ENCODE measurements around the gene HTT-AS. TPM values are rescaled to one million over a fixed set of nuclear protein-coding genes. Genes with fewer than 3 reads are reported as not detected.

Gene HTT-AS
- total and polyA plus RNA-seq, 4 experiments from 2014 or later, result not detected

GRCh38 chr4:3017504-3017903 is 56.8 kb downstream of the HTT-AS start:
- Histone ChIP-seq H3K9me3 (ENCODE audit: control insufficient read depth in 1 of 2, low read length in 2 of 2) (no peaks in the 10 kb centered on the region), H3K4me3 (ENCODE audit: low read length in 2 of 2) (no peak overlapping the region), H3K36me3 (ENCODE audit: insufficient read depth, low read length) (no peaks in the 10 kb centered on the region), H3K27ac (ENCODE audit: low read depth, low read length) (no peak overlapping the region), H3K27me3 (ENCODE audit: insufficient read depth, low read length) (no peaks in the 10 kb centered on the region), H3K4me1 (ENCODE audit: insufficient read depth, low read length) (peaks cover 11% of the 10 kb centered on the region)
- Mint-ChIP-seq H3K4me3 (no peak overlapping the region), H3K9me3 (peaks cover 0 to 3% (median 0%) of the 10 kb centered on the region in 8 donors), H3K27ac (no peak overlapping the region), H3K27me3 (peaks cover 9 to 13% of the 10 kb centered on the region in 2 donors), H3K36me3 (no peaks in the 10 kb centered on the region), H3K4me1 (peaks cover 2 to 14% (median 4%) of the 10 kb centered on the region in 4 donors)
- CTCF ChIA-PET (ENCODE audit: partially characterized antibody), result no interaction called here
- intact Hi-C loops (cut with micrococcal nuclease), result no loop called here
- no peak for DNase-seq
- POLR2A ChIA-PET (ENCODE audit: partially characterized antibody), result interaction anchor here (0.6 kb wide), 1 partner anchor 523 kb away, joined by 3 read pairs; no protein-coding TSS in a partner anchor

- Mint-ChIP-seq H3K4me1 (peaks cover 2 to 14% (median 4%) of the 10 kb centered on the region in 4 donors), H3K36me3 (no peaks in the 10 kb centered on the region), H3K9me3 (no peaks in the 10 kb centered on the region), H3K27ac (peak overlapping the region in 1 of 7 donors; percentile 83), H3K27me3 (peaks cover 9 to 13% of the 10 kb centered on the region in 2 donors), H3K4me3 (no peak overlapping the region)
- Histone ChIP-seq H3K36me3 (ENCODE audit: insufficient read depth, low read length) (no peaks in the 10 kb centered on the region), H3K4me1 (ENCODE audit: insufficient read depth, low read length) (peaks cover 11% of the 10 kb centered on the region), H3K9me3 (ENCODE audit: control insufficient read depth in 1 of 2, low read length in 2 of 2) (no peaks in the 10 kb centered on the region), H3K4me3 (ENCODE audit: low read length in 2 of 2) (no peak overlapping the region), H3K27me3 (ENCODE audit: insufficient read depth, low read length) (no peaks in the 10 kb centered on the region), H3K27ac (ENCODE audit: low read depth, low read length) (no peak overlapping the region)
- no peak for DNase-seq
- intact Hi-C loops (cut with micrococcal nuclease), result no loop called here
- ChIA-PET CTCF (ENCODE audit: partially characterized antibody) (interaction anchor here (0.8 kb wide), 1 partner anchor 231 kb away, joined by 3 read pairs; no protein-coding TSS in a partner anchor), POLR2A (ENCODE audit: partially characterized antibody) (interaction anchor here (0.6 kb wide), 1 partner anchor 523 kb away, joined by 3 read pairs; no protein-coding TSS in a partner anchor)
These were observed 57.4 kb downstream of the HTT-AS start for GRCh38 chr4:3016961-3017360.

GRCh38 chr4:3013839-3014350 is 60.4 kb downstream of the HTT-AS start:
- no peak overlapping the region for H3K4me3 Mint-ChIP-seq
- intact Hi-C loops (cut with micrococcal nuclease), result no loop called here
- no peak overlapping the region for H3K27ac ChIP-seq (ENCODE audit: low read depth, low read length)
- H3K9me3 ChIP-seq (ENCODE audit: control insufficient read depth in 1 of 2, low read length in 2 of 2), result no peaks in the 10 kb centered on the region
- peaks cover 7 to 26% of the 10 kb centered on the region in 2 donors for H3K27me3 Mint-ChIP-seq
- no peaks in the 10 kb centered on the region for H3K36me3 Mint-ChIP-seq
- ChIA-PET CTCF (ENCODE audit: partially characterized antibody) (interaction anchor here (1.1 kb wide), 1 partner anchor 36 kb away, joined by 5 read pairs; no protein-coding TSS in a partner anchor), POLR2A (ENCODE audit: partially characterized antibody) (no interaction called here)
- H3K4me1 Mint-ChIP-seq, result no peaks in the 10 kb centered on the region
- H3K27me3 ChIP-seq (ENCODE audit: insufficient read depth, low read length), result no peaks in the 10 kb centered on the region
- DNase-seq, result no peak
- H3K4me3 ChIP-seq (ENCODE audit: low read length in 2 of 2), result no peak overlapping the region
- no peaks in the 10 kb centered on the region for H3K4me1 ChIP-seq (ENCODE audit: insufficient read depth, low read length)
- no peak overlapping the region for H3K27ac Mint-ChIP-seq
- no peaks in the 10 kb centered on the region for H3K36me3 ChIP-seq (ENCODE audit: insufficient read depth, low read length)
- H3K9me3 Mint-ChIP-seq, result no peaks in the 10 kb centered on the region

Other genes starting within 250 kb of the HTT-AS start
- 100 to 1,000 TPM; 289 to 293 TPM for gene ADD1, start 230.7 kb downstream of the HTT-AS start, total RNA-seq
- 100 to 1,000 TPM; 159 to 171 TPM for gene ADD1, start 230.7 kb downstream of the HTT-AS start, polyA plus RNA-seq
- 10 to 100 TPM; 41.3 to 41.4 TPM for gene NOP14, start 111.1 kb downstream of the HTT-AS start, total RNA-seq
- gene NOP14, start 111.1 kb downstream of the HTT-AS start, polyA plus RNA-seq, result 10 to 100 TPM in 1 of 2 donors, 1 to 10 TPM in 1; 2.6 to 35.5 TPM
- 1 to 10 TPM; 2.8 to 3.2 TPM for gene GRK4, start 111.0 kb downstream of the HTT-AS start, total RNA-seq
- gene GRK4, start 111.0 kb downstream of the HTT-AS start, polyA plus RNA-seq, result 1 to 10 TPM in 1 of 2 donors, under 1 TPM in 1; 0.55 to 1.9 TPM
- gene HTT, start 143 bp upstream of the HTT-AS start, total RNA-seq, result 10 to 100 TPM; 62.2 to 67.7 TPM
- 1 to 10 TPM in 1 of 2 donors, under 1 TPM in 1; 0.57 to 4.9 TPM for gene HTT, start 143 bp upstream of the HTT-AS start, polyA plus RNA-seq
- gene MSANTD1, start 174.6 kb upstream of the HTT-AS start, total RNA-seq, result 1 to 10 TPM; 2.0 to 2.2 TPM
- under 1 TPM in 1 of 2 donors, not detected in 1; 0.08 TPM for gene MSANTD1, start 174.6 kb upstream of the HTT-AS start, polyA plus RNA-seq
- 10 to 100 TPM in 1 of 2 experiments, 1 to 10 TPM in 1; 9.7 to 10.6 TPM for gene RGS12, start 218.5 kb upstream of the HTT-AS start, total RNA-seq
- gene RGS12, start 218.5 kb upstream of the HTT-AS start, polyA plus RNA-seq, result 1 to 10 TPM in 1 of 2 donors, under 1 TPM in 1; 0.93 to 2.3 TPM